Measurements from ENCODE around the gene ANKRD53. TPM values are rescaled to one million over a fixed set of nuclear protein-coding genes. Genes with fewer than 3 reads are reported as not detected.

ANKRD53 gene
- total and polyA plus RNA-seq, 9 of the 15 experiments (the other 6 are each of a cell fraction or from before 2014, with no cell fraction given): 0.18 TPM; not detected in 8

DNA sequence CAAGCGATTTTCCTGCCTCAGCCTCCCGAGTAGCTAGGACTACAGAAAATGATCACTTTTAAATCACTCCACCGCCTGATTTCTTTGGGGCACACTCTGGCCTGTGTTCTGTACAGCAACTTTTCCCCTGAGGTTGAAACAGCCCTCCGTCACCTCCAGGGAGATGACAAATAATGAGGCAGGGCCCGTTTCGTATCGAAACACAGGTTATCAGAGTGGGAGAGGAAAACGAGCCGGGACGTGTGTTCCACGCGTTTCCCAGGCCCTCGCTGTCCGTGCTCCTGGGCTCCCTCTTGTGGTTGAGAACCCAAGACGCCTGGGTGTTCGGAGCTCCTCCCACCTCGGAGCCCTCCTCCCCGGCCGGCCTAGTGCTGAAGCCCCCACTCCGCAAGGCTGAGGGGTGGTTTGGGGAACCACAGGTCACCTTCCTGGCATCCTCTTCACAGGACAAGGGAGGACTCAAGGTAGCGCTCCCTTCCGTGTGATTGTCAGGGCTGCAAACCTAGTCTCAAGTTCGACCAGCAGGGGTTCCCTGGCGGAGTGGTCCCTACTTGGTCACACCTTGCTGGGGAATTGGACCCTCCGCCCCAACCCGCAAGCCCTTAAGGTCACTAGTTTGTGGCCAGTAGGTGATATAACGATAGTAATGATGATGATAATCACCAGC, 30.0 kb upstream of the ANKRD53 start (continued):
- TF ChIP-seq, protein P1, sequence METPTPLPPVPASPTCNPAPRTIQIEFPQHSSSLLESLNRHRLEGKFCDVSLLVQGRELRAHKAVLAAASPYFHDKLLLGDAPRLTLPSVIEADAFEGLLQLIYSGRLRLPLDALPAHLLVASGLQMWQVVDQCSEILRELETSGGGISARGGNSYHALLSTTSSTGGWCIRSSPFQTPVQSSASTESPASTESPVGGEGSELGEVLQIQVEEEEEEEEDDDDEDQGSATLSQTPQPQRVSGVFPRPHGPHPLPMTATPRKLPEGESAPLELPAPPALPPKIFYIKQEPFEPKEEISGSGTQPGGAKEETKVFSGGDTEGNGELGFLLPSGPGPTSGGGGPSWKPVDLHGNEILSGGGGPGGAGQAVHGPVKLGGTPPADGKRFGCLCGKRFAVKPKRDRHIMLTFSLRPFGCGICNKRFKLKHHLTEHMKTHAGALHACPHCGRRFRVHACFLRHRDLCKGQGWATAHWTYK (CRISPR knock-in tag; IDR thresholded peaks at IDR 0.05): no peak
- TF ChIP-seq MAFF (IDR thresholded peaks at IDR 0.05; ENCODE audit: low read length) (no peak), ELF1 (tag; IDR thresholded peaks at IDR 0.05) (no peak), RB1 (IDR thresholded peaks at IDR 0.05; ENCODE audit: low read depth) (peak; percentile 58; the same call in 1 of the 2 replicates), ZNF354B (CRISPR knock-in tag; IDR thresholded peaks at IDR 0.05) (no peak), BMI1 (IDR thresholded peaks at IDR 0.05; ENCODE audit: low read length) (peak; percentile 9; the same call in 1 of the 2 replicates), RBM39 (optimal IDR thresholded peaks at IDR 0.05; ENCODE audit: low read depth, low read length) (no peak), SRSF1 (IDR thresholded peaks at IDR 0.05; ENCODE audit: low read depth, low read length) (no peak), ZNF561 (CRISPR knock-in tag; conservative IDR thresholded peaks at IDR 0.05) (no peak), ZBTB26 (CRISPR knock-in tag; IDR thresholded peaks at IDR 0.05) (no peak), PHF8 (IDR thresholded peaks at IDR 0.05; ENCODE audit: borderline replicate concordance, low read length) (no peak), ZNF707 (CRISPR knock-in tag; conservative IDR thresholded peaks at IDR 0.05) (no peak), FOS (IDR thresholded peaks at IDR 0.05; ENCODE audit: extremely low read depth, insufficient read length) (no peak), RCOR1 (IDR thresholded peaks at IDR 0.05; ENCODE audit: borderline replicate concordance in 1 of 2, low read depth in 2 of 2, low read length in 2 of 2) (0 out of 4 replicates have a peak, but pooled peaks of 1 of the 2 experiments have one; percentile 7), SMC3 (conservative IDR thresholded peaks at IDR 0.05; ENCODE audit: insufficient read depth, low read depth, low read length) (peak; percentile 82), SUPT5H (IDR thresholded peaks at IDR 0.05) (no peak), ZNF263 (CRISPR knock-in tag; IDR thresholded peaks at IDR 0.05; ENCODE audit: borderline replicate concordance) (peak; percentile 83), HDGF (IDR thresholded peaks at IDR 0.05) (no peak)
- TF ChIP-seq, protein P2, sequence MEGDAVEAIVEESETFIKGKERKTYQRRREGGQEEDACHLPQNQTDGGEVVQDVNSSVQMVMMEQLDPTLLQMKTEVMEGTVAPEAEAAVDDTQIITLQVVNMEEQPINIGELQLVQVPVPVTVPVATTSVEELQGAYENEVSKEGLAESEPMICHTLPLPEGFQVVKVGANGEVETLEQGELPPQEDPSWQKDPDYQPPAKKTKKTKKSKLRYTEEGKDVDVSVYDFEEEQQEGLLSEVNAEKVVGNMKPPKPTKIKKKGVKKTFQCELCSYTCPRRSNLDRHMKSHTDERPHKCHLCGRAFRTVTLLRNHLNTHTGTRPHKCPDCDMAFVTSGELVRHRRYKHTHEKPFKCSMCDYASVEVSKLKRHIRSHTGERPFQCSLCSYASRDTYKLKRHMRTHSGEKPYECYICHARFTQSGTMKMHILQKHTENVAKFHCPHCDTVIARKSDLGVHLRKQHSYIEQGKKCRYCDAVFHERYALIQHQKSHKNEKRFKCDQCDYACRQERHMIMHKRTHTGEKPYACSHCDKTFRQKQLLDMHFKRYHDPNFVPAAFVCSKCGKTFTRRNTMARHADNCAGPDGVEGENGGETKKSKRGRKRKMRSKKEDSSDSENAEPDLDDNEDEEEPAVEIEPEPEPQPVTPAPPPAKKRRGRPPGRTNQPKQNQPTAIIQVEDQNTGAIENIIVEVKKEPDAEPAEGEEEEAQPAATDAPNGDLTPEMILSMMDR (IDR thresholded peaks at IDR 0.05 in 2 of 3, conservative IDR thresholded peaks at IDR 0.05 in 1 of 3; ENCODE audit: insufficient read depth in 2 of 3, low read depth in 1 of 3, low read length in 3 of 3): peak; percentile 77 to 91 (median 90)
- TF ChIP-seq, protein P3, sequence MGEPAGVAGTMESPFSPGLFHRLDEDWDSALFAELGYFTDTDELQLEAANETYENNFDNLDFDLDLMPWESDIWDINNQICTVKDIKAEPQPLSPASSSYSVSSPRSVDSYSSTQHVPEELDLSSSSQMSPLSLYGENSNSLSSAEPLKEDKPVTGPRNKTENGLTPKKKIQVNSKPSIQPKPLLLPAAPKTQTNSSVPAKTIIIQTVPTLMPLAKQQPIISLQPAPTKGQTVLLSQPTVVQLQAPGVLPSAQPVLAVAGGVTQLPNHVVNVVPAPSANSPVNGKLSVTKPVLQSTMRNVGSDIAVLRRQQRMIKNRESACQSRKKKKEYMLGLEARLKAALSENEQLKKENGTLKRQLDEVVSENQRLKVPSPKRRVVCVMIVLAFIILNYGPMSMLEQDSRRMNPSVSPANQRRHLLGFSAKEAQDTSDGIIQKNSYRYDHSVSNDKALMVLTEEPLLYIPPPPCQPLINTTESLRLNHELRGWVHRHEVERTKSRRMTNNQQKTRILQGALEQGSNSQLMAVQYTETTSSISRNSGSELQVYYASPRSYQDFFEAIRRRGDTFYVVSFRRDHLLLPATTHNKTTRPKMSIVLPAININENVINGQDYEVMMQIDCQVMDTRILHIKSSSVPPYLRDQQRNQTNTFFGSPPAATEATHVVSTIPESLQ (CRISPR knock-in tag; IDR thresholded peaks at IDR 0.05): no peak
- TF ChIP-seq, protein P4, sequence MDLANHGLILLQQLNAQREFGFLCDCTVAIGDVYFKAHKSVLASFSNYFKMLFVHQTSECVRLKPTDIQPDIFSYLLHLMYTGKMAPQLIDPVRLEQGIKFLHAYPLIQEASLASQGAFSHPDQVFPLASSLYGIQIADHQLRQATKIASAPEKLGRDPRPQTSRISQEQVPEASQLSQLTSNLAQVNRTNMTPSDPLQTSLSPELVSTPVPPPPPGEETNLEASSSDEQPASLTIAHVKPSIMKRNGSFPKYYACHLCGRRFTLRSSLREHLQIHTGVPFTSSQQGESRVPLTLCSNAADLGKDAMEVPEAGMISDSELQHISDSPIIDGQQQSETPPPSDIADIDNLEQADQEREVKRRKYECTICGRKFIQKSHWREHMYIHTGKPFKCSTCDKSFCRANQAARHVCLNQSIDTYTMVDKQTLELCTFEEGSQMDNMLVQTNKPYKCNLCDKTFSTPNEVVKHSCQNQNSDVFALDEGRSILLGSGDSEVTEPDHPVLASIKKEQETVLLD (IDR thresholded peaks at IDR 0.05): peak; percentile 16; the same call in 1 of the 2 replicates

Measured in K562 (cell line).